Stimulated activated CD8-positive, alpha-beta memory T cell treated with anti-CD3 and anti-CD28 coated beads, Interleukin-12 subunit alpha, Interleukin-12 subunit beta, amount 100 ng/mL, for 24 hours (primary cell): ENCODE results near the gene OR52M1.

Experiments
- DNase-seq: peaks from one replicate; pipeline ENCODE4 v3.0.0-alpha.2; 2020; ENCODE audit errors: extremely low read depth

Gene OR52M1

DNA sequence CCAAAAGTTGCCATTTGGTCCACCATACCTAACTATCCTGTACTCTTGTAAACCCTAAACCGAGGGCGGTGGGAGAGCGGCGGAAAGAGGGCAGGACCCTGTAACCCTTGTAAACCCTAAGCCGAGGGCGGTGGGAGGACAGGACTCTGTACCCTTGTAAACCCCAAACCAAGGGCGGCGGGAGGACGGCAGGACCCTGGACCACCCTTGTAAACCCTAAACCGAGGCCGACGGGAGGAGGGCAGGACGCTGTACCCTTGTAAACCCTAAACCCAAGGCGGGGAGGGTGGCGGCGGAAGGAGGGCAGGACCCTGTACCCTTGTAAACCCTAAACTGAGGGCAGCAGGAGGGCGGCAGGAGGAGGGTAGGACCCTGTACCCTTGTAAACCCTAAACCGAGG lies 24.1 kb downstream of the OR52M1 start:
- no peak for DNase-seq

DNA sequence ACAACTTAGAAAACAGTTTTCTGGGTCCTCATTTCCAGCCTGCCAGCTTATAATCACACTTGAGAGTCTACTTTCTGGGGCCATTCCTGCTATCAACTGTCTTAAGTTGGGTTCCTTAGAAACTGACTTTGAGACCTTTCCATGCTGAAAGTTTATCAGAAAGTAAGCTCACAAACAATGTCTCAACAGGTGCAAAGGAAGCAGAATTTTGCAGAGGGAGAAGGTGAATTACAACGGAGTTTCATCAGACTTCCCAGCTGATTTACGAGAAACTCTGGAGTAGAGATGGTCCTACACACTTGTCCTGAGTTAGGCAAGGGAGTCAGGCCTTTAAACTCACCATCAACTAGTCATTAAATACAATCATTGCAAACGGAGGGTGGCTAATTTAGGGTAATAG lies 31.9 kb downstream of the OR52M1 start:
- no peak for DNase-seq

DNA sequence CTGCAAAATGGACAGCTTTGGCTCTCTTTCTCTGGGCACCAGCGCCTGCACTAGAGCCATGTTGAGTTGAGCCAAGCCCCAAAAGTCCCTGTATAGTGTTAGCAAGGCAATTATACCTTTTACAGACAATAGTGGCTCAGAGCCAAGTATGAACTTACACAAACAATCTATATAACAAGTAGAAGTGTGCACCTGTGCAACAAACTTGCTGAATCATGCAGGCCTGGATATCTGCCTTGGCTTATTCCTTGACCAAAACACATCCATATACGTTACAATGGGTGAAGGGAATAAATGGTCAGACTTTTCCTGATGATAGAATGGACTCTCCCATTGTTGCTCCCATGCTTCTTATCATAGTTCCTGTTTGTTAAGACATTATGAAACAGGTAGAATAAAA lies 32.8 kb downstream of the OR52M1 start:
- DNase-seq = no peak

DNA sequence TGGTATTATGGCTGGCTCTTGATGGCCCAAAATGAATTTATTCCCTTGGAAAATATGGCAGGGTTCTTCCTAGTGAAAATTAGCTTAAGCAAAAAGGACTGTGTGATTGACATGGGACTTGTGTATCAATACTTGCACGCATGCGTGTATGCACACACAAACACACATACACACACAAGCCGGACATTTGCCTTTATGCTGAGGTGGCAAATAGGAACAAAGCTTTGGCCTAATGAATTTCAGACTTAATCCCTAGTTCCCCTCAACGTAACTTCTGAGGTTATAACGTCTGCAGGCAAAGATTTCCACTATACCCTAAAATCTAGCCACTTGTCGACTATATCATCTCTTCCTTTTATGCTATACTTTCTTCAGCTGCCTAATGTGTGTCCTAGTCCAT lies 33.6 kb downstream of the OR52M1 start:
- DNase-seq = no peak

DNA sequence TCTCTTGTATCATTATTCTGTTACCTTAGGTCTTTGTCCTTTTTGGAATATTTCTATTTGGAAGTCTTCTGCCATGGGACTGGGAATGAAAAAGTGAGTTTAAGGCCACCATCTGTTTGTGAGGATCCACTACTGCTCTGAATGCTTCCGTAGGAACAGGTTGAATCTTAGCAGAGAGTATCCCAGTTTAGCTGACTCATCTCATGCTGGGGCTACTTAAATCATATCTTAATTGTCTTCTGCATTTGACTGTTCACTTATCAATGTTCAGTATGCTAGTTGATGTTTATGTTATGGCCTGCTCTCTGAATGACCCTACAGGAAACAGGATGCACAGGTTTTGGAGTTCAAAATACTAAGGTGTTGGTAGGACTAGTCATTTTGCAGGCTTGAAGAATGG lies 35.1 kb downstream of the OR52M1 start:
- DNase-seq = no peak

DNA sequence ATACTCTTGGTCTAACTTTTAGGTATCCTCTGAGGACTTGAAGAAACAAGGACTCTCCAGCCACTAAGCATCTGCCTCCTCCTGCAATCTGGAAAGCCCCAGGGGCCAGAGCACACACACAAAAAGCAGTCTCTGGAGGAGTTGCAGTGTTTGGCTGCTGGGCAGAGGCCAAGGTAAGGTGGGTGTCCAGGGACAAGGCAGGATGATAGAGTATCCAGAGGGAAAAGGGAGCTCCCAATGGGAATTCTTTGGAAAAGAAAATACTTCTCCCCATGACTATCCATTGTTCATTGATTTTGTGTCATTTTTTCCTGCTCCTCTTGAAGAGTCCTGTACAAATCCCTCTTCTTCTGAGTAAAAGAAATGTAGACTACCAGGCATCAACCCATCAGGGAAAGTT lies 36.5 kb downstream of the OR52M1 start, which contains the start of gene OR52I2:
TSS of gene OR52I2 (plus strand) at position 301 of the 400 bp plus-strand sequence.
- DNase-seq = no peak

DNA sequence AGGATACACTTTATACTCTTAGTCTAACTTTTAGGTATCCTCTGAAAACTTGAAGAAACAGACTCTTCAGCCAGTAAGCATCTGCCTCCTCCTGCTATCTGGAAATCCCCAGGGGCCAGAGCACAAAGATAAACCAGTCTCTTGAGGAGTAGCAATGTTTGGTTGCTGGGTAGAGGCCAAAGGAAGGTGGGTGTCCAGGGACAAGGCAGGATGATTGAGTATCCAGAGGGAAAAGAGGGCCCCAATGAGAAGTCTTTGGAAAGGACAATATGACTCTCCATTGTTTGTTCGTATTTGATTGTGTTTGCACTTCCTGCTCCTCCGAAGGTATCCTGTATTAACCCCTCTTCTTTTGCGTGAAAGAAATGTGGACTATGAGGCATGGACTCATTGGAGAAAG lies 44.0 kb downstream of the OR52M1 start:
- DNase-seq = no peak

DNA sequence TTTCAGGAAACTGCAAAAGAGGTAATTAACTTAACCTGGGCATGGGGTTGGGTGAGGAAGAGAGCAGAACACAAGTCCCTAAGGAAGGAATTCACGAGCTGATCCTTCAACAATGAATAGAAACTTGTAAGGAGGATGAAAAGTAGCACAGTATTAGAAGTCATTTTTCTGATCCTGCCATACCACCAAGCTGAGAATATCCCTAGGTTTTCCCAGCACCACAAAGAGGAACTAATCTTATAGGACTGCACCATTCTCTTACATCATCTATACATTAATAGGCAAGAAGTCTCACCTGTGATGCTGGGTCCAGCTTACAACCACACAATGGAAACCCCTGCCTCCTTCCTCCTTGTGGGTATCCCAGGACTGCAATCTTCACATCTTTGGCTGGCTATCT lies 48.7 kb downstream of the OR52M1 start, which contains the start of gene OR52I1:
TSS of gene OR52I1 (plus strand) at position 301 of the 400 bp plus-strand sequence. CDS start at position 301, 0 bp downstream.
- DNase-seq = no peak
